ENCODE measurements around the gene GNA12.

GRCh38 chr7:2734751-2735571 is 109.1 kb downstream of the GNA12 start:
- TF ChIP-seq, protein P1, sequence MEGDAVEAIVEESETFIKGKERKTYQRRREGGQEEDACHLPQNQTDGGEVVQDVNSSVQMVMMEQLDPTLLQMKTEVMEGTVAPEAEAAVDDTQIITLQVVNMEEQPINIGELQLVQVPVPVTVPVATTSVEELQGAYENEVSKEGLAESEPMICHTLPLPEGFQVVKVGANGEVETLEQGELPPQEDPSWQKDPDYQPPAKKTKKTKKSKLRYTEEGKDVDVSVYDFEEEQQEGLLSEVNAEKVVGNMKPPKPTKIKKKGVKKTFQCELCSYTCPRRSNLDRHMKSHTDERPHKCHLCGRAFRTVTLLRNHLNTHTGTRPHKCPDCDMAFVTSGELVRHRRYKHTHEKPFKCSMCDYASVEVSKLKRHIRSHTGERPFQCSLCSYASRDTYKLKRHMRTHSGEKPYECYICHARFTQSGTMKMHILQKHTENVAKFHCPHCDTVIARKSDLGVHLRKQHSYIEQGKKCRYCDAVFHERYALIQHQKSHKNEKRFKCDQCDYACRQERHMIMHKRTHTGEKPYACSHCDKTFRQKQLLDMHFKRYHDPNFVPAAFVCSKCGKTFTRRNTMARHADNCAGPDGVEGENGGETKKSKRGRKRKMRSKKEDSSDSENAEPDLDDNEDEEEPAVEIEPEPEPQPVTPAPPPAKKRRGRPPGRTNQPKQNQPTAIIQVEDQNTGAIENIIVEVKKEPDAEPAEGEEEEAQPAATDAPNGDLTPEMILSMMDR (IDR thresholded peaks at IDR 0.05; ENCODE audit: borderline replicate concordance, extremely low read depth, low read length, poor library complexity, severe bottlenecking), result peak; percentile 47
- no peak for TF ChIP-seq EZH2 (IDR thresholded peaks at IDR 0.05; ENCODE audit: borderline replicate concordance, low read depth, low read length, severe bottlenecking)

All from DND-41 (cell line).